Activated CD4-positive, alpha-beta T cell treated with anti-CD3 and anti-CD28 coated beads for 24 hours (primary cell): ENCODE data around the gene ORMDL2.
"Not testable (repeated sequence)": the region's sequence is repeated elsewhere in the genome, so short reads cannot be mapped to it uniquely, and the experiment has no call there.

Experiments
- DNase-seq, 2 donors: peaks; one replicate each; pipeline ENCODE4 v3.0.0-alpha.2; 2020; ENCODE audit warnings: low read depth in 2 of 2

ORMDL2 gene

DNA sequence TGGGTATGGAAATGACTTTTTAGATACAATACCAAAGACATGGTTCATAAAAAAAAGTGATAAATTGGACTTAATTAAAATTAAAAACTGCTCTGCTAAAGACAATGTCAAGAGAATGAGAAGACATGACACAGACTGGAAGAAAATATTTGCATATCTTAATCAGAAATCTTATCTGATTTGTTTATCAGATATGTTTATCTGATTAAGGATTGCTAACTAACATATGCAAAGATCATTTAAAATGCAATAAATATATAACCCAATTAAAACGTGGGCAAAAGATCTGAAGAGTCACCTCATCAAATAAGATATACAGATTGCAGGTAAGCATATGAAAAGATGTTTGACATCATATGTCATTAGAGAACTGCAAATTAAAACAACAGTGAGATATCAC is 34.9 kb downstream of the ORMDL2 start:
- DNase-seq = no peak

DNA sequence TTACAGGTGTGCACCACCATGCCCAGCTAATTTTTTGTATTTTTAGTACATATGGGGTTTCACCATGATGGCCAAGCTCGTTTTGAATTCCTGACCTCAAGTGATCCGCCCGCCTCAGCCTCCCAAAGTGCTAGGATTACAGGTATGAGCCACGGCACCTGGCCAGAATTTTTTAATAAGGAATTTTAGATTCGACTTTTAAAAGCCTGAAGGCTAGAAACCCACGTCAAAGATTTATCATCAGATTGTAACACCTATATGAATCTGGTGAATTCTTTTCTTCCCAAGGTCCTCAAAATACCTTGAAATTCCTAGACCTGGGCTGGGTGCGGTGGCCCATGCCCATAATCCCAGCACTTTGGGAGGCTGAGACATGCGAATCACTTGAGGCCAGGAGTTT is 43.6 kb downstream of the ORMDL2 start:
- no peak for DNase-seq

DNA sequence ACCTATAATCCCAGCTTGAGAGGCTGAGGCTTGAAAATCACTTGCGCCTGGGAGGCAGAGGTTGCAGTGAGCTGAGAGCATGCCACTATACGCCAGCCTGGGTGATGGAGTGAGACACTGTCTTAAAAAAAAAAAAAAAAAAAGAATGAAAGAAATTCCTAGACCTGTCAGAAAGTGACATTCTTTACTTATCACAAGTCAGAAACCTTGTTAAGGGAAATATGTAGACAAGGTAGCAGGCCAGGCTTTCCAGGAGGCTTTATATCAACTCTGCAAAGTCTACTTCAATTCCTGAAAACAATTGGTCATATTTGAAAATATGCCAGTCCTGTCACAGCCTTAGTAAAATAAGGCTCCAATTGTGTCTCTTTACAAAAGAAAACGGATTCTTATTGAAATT is 44.0 kb downstream of the ORMDL2 start:
- no peak for DNase-seq

DNA sequence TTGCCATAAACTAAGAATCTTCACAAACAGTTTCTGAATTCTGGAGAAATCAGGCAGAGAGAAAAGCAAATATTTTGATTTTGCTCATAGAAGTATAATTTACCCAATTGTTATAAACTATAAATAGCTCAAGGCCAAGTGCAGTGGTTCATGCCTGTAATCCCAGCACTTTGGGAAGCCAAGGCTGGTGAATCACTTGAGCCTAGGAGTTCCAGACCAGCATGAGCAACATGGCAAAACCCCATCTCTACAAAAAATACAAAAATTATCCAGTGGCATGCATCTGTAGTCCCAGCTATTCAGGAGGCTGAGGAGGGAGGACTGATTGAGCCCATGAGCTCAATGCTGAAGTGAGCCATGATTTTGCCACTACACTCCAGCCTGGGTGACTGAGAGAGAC is 44.4 kb downstream of the ORMDL2 start:
- no peak for DNase-seq

DNA sequence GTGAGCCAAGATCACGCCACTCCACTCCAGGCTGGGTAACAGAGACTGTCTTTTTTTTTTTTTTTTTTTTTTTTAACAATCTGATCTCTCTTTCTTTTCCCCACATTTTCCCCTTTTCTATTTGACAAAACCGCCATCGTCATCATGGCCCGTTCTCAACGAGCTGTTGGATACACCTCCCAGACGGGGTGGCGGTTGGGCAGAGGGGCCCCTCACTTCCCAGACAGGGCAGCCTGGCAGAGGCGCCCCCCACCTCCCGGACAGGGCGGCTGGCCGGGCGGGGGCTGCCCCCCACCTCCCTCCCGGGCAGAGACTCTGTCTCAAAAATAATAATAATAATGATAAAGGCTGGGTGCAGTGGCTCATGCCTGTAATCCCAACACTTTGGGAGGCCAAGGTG is 45.1 kb downstream of the ORMDL2 start:
- not testable (repeated sequence) for DNase-seq

DNA sequence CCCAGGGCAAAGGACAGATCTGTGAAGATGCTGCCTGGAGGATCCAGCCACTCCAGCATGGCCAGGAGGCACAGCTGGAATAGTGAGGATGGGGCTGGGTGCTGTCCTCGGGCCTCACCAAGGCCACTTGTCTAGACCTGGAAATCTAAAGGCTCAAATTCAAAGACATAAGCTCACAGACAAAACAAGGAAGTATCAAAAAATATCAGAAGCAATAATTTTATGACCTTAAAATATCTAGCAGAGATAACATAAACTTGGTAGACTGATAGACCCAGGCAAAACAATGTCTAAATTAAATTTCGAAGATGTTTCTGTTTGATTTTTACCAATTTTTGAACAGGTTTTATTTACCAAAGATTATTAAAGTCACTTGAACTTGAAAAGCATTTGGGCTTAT is 47.5 kb downstream of the ORMDL2 start:
- DNase-seq = no peak

DNA sequence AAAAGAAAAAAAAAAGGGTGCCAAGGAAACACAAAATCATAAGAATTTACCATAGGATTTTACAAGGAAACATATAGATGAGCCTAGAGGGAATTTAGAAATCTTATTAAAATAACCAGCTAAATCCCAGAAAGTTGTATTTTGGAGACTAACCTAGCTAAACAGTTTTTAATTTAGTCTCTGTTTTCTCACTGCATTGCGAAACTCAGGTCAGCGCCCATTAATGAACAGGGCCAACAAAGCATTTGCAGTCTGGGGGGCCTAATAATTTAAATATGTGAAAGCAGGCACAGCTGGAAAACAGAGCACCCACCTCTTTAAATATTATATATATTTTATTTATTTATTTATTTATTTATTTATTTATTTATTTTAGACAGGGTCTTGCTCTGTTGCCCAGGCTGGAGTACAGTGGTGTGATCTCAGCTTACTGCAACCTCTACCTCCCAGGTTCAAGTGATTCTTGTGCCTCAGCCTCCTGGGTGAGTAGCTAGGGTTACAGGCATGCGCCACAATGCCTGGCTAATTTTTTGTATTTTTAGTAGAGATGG is 48.7 kb downstream of the ORMDL2 start:
- DNase-seq = not testable (repeated sequence)
